RWPE1 (cell line): ENCODE data around the gene OR5AU1.
A peak's percentile ranks its signal among the peaks of the same experiment; 100 is the strongest.

Experiments
- CTCF ChIA-PET: fragments of 350-600 bp; sonication (Branson Sonifier 250); formaldehyde crosslinking; extraction: SDS; loops from one replicate; lab custom pipeline; 2021; lab: Yijun Ruan, JAX
- POLR2A ChIA-PET: fragments of 400-600 bp; formaldehyde crosslinking; extraction: SDS; loops from one replicate; lab custom pipeline; 2020; ENCODE audit warnings: antibody characterized with exemption; ENCODE audit not compliant: low non-redundant PET; lab: Yijun Ruan, JAX
- DNase-seq: peaks from one replicate; pipeline ENCODE4 v3.0.0; 2012; ENCODE audit warnings: low spot score
- H3K27ac ChIP-seq: fragments of 450-650 bp; 2 replicates; pipeline ENCODE4 v1.5.1; 2017
- TF ChIP-seq, protein P1 (sequence below): fragments of 450-650 bp; conservative IDR thresholded peaks from 2 replicates; pipeline ENCODE4 v1.5.1; 2017; ENCODE audit warnings: low read depth, mild to moderate bottlenecking

The OR5AU1 gene

GRCh38 chr14:21109377-21110138 is 46.3 kb downstream of the OR5AU1 start:
- ChIA-PET CTCF (interaction anchor here (0.7 kb wide), 1 partner anchor 41 kb away, joined by 3 read pairs; no protein-coding TSS in a partner anchor), POLR2A (no interaction called here)
- H3K27ac ChIP-seq, result no peak overlapping the region
- TF ChIP-seq, protein P1, sequence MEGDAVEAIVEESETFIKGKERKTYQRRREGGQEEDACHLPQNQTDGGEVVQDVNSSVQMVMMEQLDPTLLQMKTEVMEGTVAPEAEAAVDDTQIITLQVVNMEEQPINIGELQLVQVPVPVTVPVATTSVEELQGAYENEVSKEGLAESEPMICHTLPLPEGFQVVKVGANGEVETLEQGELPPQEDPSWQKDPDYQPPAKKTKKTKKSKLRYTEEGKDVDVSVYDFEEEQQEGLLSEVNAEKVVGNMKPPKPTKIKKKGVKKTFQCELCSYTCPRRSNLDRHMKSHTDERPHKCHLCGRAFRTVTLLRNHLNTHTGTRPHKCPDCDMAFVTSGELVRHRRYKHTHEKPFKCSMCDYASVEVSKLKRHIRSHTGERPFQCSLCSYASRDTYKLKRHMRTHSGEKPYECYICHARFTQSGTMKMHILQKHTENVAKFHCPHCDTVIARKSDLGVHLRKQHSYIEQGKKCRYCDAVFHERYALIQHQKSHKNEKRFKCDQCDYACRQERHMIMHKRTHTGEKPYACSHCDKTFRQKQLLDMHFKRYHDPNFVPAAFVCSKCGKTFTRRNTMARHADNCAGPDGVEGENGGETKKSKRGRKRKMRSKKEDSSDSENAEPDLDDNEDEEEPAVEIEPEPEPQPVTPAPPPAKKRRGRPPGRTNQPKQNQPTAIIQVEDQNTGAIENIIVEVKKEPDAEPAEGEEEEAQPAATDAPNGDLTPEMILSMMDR, result no peak
- DNase-seq, result no peak

- ChIA-PET CTCF (interaction anchor here (0.6 kb wide), 1 partner anchor 698 kb away, joined by 3 read pairs; no protein-coding TSS in a partner anchor), POLR2A (no interaction called here)
- TF ChIP-seq, protein P1, result no peak
- DNase-seq, result no peak
- H3K27ac ChIP-seq, result peak overlapping the region; percentile 63
These were observed 47.1 kb downstream of the OR5AU1 start for GRCh38 chr14:21108791-21109190.

- peak; percentile 46 for DNase-seq
- TF ChIP-seq, protein P1, result no peak
- H3K27ac ChIP-seq, result peak overlapping the region; percentile 94
- ChIA-PET POLR2A (interaction anchor here (0.7 kb wide), 1 partner anchor 403 kb away, joined by 6 read pairs; no protein-coding TSS in a partner anchor), CTCF (interaction anchor here (0.6 to 6.9 kb wide), 4 partner anchors 10 to 40 kb away, joined by 3 to 72 read pairs (median 4); no protein-coding TSS in a partner anchor)
These were observed 48.5 kb downstream of the OR5AU1 start for GRCh38 chr14:21107283-21107800.

DNA sequence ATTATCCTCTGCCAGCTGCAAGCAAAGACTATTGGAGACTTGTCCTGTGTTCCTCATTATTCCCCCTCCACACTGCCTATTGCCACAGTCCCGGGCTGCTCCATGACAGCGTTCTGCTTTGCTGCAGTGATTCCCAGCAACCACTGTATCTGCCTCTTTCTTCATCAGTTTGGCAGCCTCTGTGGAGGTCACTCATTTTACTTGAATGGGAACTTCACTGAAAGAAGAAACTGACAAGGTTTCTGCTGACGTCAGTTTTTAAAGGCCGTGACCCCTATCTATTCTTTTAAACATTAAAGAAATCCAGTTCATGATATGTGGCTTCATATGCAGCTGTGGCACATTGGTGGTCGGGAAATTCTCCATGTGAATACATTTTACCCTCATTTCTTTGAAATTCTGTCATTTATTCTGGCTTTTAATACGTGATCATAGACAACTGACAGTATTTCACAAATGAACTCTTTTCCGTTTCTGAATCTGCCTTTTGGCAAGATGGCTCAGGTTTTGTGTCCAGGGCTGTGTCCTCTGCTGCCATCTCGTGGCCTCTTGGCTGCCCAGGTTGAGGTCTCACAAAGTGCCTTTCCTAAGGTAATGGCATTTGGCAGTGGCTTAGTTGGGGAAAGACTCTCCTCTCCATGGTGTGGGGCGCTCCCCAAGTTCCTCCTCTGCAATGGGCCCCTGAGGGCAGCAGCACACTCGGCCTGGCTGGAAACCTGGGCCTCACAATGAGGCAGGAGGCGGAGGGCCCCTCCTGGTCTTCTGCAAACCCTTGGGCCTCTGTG is 49.2 kb downstream of the OR5AU1 start:
- peak overlapping the region; percentile 94 for H3K27ac ChIP-seq
- CTCF ChIA-PET, result interaction anchor here (0.6 to 6.9 kb wide), 6 partner anchors 10 to 44 kb away, joined by 3 to 72 read pairs (median 4); partner anchors contain the start of gene ARHGEF40
- POLR2A ChIA-PET, result interaction anchor here (0.7 kb wide), 1 partner anchor 402 kb away, joined by 6 read pairs; no protein-coding TSS in a partner anchor
- TF ChIP-seq, protein P1, result peak; percentile 93
- peak; percentile 57 for DNase-seq

GRCh38 chr14:21106176-21106497 is 49.7 kb downstream of the OR5AU1 start:
- CTCF ChIA-PET, result interaction anchor here (0.7 to 6.9 kb wide), 5 partner anchors 13 to 44 kb away, joined by 3 to 72 read pairs (median 4); partner anchors contain the start of gene ARHGEF40
- H3K27ac ChIP-seq, result peak overlapping the region; percentile 94
- DNase-seq, result peak; percentile 43
- TF ChIP-seq, protein P1, result no peak
- POLR2A ChIA-PET, result no interaction called here

DNA sequence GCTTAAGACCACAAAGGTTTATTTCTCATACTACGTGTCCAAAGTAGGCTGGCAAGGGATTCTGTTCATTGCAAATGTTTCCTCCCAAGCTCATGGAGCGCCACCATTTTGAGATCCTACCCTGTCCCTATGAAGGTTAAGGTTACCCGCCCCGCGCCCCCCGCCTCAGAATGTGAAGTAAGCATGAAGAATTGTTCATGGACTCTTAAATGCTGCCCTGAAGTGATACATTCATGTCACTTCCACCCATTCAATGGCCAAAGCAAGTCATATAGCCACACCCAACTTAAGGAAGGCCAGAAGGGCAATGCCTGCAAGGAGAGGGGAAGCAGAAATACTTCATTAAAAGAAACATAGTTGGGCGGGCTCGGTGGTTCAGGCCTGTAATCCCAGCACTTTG is 50.8 kb downstream of the OR5AU1 start:
- peak overlapping the region; percentile 98 for H3K27ac ChIP-seq
- no peak for DNase-seq
- ChIA-PET POLR2A (interaction anchor here (1.1 kb wide), 1 partner anchor 34 kb away, joined by 4 read pairs; the partner anchor contains the start of gene ARHGEF40), CTCF (interaction anchor here (0.5 to 6.9 kb wide), 16 partner anchors 12 to 171 kb away, joined by 3 to 72 read pairs (median 6); partner anchors contain the start of genes ARHGEF40 and OR5AU1)
- TF ChIP-seq, protein P1, result no peak
